ENCODE results near the gene ZNF860. TPM values are rescaled to one million over a fixed set of nuclear protein-coding genes. Genes with fewer than 3 reads are reported as not detected.
"Not testable (repeated sequence)": the region's sequence is repeated elsewhere in the genome, so short reads cannot be mapped to it uniquely, and the experiment has no call there.

The ZNF860 gene
- total RNA-seq, 1 donor from 2014 or later: 1.2 TPM

- peak overlapping the region; percentile 80 for H3K27ac Mint-ChIP-seq
- no peak for DNase-seq (ENCODE audit: low spot score in 2 of 2, unreplicated experiment in 2 of 2)
- no peak for TF ChIP-seq CTCF (IDR thresholded peaks at IDR 0.05; ENCODE audit: unreplicated experiment)
- peaks cover 19% of the 10 kb centered on the region for H3K4me1 Mint-ChIP-seq
- no peaks in the 10 kb centered on the region for H3K36me3 Mint-ChIP-seq
- no peaks in the 10 kb centered on the region for H3K9me3 Mint-ChIP-seq
- H3K27me3 Mint-ChIP-seq (ENCODE audit: low read depth): no peaks in the 10 kb centered on the region
- H3K4me3 Mint-ChIP-seq: no peak overlapping the region
These were observed 22.7 kb downstream of the ZNF860 start for GRCh38 chr3:32004113-32004765.

- DNase-seq (ENCODE audit: low spot score in 2 of 2, unreplicated experiment in 2 of 2): no peak
- Mint-ChIP-seq H3K27me3 (ENCODE audit: low read depth) (no peaks in the 10 kb centered on the region), H3K4me1 (peaks cover 11% of the 10 kb centered on the region), H3K9me3 (peaks cover 7% of the 10 kb centered on the region), H3K36me3 (no peaks in the 10 kb centered on the region), H3K27ac (no peak overlapping the region), H3K4me3 (no peak overlapping the region)
- no peak for TF ChIP-seq CTCF (IDR thresholded peaks at IDR 0.05; ENCODE audit: unreplicated experiment)
These were observed 27.6 kb downstream of the ZNF860 start for GRCh38 chr3:32009101-32009500.

GRCh38 chr3:32009957-32010356 lies 28.4 kb downstream of the ZNF860 start:
- Mint-ChIP-seq H3K36me3 (no peaks in the 10 kb centered on the region), H3K4me1 (peaks cover 2% of the 10 kb centered on the region), H3K27ac (no peak overlapping the region), H3K27me3 (ENCODE audit: low read depth) (no peaks in the 10 kb centered on the region), H3K9me3 (peaks cover 7% of the 10 kb centered on the region), H3K4me3 (no peak overlapping the region)
- no peak for TF ChIP-seq CTCF (IDR thresholded peaks at IDR 0.05; ENCODE audit: unreplicated experiment)
- no peak for DNase-seq (ENCODE audit: low spot score in 2 of 2, unreplicated experiment in 2 of 2)

GRCh38 chr3:32010699-32011098 lies 29.1 kb downstream of the ZNF860 start:
- DNase-seq (ENCODE audit: low spot score in 2 of 2, unreplicated experiment in 2 of 2); H3K27ac Mint-ChIP-seq; H3K27me3 Mint-ChIP-seq (ENCODE audit: low read depth); H3K4me1 Mint-ChIP-seq; H3K36me3 Mint-ChIP-seq; H3K4me3 Mint-ChIP-seq; H3K9me3 Mint-ChIP-seq: not testable (repeated sequence)

GRCh38 chr3:32015638-32016037 lies 34.1 kb downstream of the ZNF860 start:
- not testable (repeated sequence) for H3K4me3 Mint-ChIP-seq; H3K9me3 Mint-ChIP-seq; DNase-seq (ENCODE audit: low spot score in 2 of 2, unreplicated experiment in 2 of 2); H3K27me3 Mint-ChIP-seq (ENCODE audit: low read depth); H3K27ac Mint-ChIP-seq; H3K36me3 Mint-ChIP-seq
- peaks cover 16% of the 10 kb centered on the region for H3K4me1 Mint-ChIP-seq

- H3K27ac Mint-ChIP-seq: peak overlapping the region; percentile 71
- no peaks in the 10 kb centered on the region for H3K36me3 Mint-ChIP-seq
- DNase-seq (ENCODE audit: low spot score in 2 of 2, unreplicated experiment in 2 of 2): no peak
- no peaks in the 10 kb centered on the region for H3K27me3 Mint-ChIP-seq (ENCODE audit: low read depth)
- peaks cover 16% of the 10 kb centered on the region for H3K4me1 Mint-ChIP-seq
- H3K9me3 Mint-ChIP-seq: peaks cover 3% of the 10 kb centered on the region
- no peak overlapping the region for H3K4me3 Mint-ChIP-seq
- TF ChIP-seq CTCF (IDR thresholded peaks at IDR 0.05; ENCODE audit: unreplicated experiment): no peak
These were observed 35.7 kb downstream of the ZNF860 start for GRCh38 chr3:32017286-32017685.
